GM18520 (cell line): Measurements from ENCODE around the gene FCHO2.

Experiments used
- ATAC-seq: cut with Tn5 transposase; IDR thresholded peaks from one replicate; pipeline ENCODE4 v1.9.1; 2021; ENCODE audit not compliant: unreplicated experiment

FCHO2 gene

DNA sequence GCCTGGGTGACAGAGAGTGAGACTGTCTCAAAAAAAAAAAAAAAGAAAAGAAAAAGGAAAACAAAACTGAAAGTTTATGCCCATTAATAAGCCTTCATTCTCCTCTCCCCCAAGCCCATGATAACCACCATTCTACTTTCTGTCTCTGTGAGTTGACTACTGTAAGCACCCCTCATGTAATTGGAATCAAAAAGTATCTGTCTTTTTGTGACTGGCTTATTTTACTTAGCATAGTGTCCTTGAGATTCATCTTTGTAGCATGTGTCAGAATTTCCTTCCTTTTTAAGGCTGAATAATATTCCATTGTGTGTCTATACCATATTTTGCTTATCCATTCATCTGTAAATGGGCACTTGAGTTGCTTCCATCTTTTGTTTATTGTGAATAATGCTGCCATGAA lies 150.5 kb downstream of the FCHO2 start:
- no peak for ATAC-seq

- ATAC-seq = no peak
Measured at GRCh38 chr5:73110190-73110589, 154.3 kb downstream of the FCHO2 start.

- ATAC-seq = no peak
Measured at GRCh38 chr5:73111536-73111935, 155.7 kb downstream of the FCHO2 start.

DNA sequence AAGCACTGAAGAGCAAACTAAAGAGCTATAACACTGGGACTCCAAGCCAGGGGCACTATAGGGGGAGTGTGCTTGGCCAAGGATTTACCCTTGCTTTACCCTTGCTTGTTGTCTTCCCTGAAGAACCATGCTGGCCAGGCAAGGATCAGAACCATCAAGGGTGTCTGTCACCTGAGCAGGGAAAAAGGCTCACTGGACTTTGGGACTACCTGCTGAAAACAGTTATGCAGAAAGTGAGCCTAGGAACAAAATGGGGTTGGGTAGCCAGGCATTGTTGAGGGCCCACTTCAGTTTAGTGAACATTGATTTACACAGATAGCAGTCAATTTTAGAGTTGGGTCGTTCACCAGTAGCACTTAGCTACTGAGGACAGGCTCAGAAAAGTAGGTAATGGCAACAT lies 156.5 kb downstream of the FCHO2 start:
- no peak for ATAC-seq

DNA sequence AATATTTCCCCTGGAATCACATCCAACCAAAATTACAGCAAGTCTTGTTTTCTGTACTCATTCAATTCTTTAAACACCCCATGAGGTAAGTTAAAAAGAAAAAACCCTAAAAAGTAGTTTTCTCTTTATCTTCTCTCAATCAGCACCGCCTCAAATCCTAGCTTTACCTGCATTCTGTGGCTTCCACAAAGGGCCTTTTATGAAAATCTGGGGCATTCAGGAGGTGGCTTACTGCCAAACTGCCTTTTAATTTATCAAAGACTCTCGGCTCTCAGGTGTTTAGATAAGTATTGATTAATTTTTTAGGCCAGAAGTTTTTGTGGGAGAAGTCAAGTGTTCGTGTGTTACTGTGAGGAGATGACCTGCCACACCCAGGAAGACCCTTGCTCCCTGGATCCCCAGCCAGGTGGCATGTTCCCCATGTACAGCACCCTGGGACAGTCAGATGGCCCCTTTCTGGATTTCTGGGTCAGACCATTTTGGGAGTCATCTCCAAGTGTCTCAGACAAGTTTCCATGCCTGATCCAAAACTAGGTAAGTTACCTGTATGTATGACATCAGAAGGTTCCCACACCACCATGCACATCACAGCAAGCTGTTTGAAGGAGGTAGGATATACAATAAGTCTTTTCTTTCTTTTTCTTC lies 158.3 kb downstream of the FCHO2 start:
- ATAC-seq = no peak

DNA sequence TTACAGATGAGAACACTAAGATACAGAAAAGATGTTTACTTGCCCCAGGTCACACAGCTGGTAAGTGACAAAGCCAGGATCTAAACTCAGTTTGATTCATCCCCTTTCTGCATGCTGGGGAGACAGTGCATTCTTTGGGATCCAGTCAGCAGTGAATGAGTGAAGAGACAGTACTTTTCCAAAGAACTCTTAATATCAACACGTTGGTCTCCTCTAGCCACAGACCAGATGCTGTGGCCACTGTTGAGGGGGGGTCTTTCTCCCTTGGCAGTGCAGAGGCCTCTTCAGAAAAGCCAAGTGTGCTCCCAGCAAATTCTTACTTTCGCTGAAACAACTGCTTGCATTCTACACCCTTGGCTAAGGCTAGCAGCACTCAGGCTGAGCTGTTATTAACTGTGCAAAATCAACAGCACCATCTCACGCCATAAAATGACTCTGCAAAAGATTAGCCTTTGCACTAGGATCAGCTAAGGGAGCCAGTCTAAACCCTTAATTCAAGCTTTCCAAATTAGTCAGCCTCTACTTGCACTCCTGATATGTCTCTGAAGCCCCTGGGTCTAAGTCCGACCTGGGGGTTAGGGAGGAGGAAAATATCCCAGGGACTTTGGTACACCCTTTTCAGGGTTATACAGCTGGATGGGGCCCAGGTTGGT lies 159.7 kb downstream of the FCHO2 start:
- ATAC-seq = no peak

DNA sequence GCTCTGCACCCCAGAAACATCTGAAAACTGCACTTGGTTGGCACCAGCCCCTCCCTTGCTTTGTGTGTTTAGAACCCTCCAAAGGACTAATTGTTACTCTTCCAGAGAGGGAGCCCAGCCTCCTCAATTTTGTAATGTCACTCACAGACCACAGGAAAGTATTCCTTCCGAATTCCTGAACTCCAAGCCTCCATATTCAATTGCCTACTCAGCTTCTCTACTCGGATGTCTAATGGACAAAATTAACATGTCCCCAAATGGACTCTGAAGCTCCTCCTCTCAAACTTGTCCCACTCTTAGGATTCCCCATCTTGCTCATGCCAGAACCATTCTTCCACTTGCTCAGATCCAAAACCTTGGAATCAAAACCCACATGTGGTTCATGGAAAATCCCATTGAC lies 160.7 kb downstream of the FCHO2 start:
- no peak for ATAC-seq

DNA sequence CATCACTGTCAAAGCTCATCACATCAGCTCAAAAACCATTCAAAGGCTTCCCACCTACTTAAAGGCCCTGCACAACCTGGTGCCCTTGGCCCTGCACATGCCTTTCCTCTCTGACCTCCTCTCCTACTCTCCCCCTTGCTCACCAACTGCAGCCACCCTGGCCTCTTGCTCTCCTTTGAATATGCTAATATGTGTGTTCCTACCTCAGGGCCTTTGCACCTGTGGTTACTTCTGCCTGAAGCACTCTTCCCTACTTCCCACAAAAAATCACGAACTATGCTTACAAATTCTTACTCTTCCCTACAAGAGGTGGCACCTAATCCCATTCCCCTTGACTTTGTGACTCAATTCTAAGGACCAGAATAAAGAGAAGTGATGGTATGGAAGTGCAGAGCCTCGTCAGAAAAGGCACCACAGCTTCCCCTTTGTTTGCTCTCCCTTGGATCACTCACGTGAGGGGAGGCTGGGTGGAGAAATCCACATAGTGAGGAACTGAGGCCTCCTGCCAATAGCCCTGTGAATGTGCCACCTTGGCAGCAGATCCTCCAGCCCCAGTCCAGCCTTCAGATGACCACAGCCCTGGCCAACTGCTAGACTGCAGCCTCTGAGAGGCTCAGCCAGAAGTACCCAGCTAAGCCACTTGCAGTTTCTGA lies 161.4 kb downstream of the FCHO2 start:
- ATAC-seq = no peak

DNA sequence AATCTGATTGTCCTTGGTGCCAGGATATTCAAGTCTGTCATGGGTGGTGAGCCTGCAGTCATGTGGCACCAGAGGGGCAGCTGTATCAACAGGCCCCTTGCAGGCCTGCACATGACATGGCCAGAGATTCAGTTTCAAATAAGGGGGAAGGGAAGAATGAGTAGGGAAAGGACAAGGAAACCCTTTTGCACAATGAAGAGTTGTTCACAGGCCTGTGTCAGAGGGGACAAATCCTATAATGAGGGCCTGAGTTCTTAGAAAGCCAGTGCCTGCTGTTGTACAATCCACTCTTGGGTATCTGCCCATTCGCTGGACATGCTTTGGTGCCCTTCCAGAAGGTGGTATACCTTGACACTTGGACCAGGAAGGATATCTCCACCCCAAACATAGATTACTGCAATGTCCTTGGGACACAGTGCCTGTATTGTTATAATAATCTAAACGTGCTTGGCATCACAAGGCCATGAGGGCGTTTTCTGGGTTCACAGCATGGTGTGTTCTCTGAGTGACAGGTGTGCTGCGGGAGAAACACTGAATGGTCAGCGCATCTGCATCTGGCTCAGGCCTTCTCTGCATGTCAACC lies 162.6 kb downstream of the FCHO2 start:
- no peak for ATAC-seq

GRCh38 chr5:73119451-73120157 lies 163.8 kb downstream of the FCHO2 start:
- no peak for ATAC-seq

- no peak for ATAC-seq
Measured at GRCh38 chr5:73120222-73121118, 164.6 kb downstream of the FCHO2 start, which contains the start of gene TMEM171. Gene TMEM171 (plus strand): TSS chr5:73120575. CDS start chr5:73123374, 2,799 bp downstream.

GRCh38 chr5:73121119-73121463 lies 165.2 kb downstream of the FCHO2 start:
- ATAC-seq = no peak

GRCh38 chr5:73122875-73123810 lies 167.3 kb downstream of the FCHO2 start:
- ATAC-seq = no peak

DNA sequence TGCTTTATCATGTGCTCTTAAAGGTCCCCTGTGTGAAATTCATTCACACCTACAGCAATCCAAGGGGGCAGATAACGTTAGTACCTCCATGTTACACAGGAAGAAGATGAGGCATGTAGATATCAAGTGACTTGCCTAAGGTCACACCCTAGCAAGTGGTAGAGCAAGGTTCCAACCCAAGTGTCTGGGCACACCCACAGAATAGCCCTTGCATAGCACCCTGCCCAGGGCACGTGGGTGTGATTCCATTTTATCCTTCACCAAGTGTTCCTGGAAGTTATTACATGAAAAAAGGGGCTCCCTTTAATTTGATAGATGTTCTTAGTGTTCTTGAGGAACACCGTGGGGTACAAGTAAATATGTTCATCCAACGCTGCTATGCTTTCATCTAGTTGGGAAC lies 169.4 kb downstream of the FCHO2 start:
- no peak for ATAC-seq

DNA sequence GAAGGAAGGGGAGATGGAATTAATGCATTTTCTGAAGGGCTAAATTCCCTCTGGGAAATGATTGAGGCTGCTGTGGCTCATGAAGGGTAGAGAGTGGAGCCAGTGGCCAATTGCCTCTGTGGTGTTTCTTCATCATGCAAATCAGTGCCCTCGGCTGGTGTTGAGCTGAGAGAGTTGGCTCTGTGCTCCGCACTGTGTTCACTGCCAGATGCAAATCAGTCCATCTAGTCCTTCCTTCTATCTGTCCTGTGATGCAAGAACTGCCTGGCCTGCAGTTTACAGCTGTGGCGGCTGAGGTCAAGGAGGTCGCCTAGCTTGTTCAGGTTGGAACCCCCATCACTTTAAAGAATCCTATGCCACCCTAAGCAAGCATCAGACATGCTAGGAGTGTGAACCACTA lies 170.5 kb downstream of the FCHO2 start:
- no peak for ATAC-seq

DNA sequence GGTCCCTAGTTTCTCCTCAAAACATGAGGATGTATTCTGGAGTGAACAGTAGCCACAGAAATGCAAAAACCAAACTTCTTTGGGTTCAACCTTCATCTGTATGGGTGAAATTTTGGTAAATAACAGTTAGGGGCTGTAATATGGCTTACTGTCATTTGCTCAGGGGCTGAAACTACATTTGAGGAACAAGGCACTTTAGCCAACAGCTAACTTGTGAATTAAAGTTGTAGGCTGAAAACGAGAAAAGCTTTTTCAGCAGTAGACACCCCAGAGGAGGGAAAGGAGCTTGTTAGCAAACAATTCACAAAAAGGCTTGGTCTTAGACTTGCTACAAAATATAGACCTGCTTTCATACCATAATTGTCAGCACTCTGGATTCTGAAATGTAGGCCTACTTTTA lies 171.1 kb downstream of the FCHO2 start:
- ATAC-seq = no peak

GRCh38 chr5:73129143-73129542 lies 173.3 kb downstream of the FCHO2 start:
- ATAC-seq = no peak

GRCh38 chr5:73130811-73131210 lies 175.0 kb downstream of the FCHO2 start:
- no peak for ATAC-seq

DNA sequence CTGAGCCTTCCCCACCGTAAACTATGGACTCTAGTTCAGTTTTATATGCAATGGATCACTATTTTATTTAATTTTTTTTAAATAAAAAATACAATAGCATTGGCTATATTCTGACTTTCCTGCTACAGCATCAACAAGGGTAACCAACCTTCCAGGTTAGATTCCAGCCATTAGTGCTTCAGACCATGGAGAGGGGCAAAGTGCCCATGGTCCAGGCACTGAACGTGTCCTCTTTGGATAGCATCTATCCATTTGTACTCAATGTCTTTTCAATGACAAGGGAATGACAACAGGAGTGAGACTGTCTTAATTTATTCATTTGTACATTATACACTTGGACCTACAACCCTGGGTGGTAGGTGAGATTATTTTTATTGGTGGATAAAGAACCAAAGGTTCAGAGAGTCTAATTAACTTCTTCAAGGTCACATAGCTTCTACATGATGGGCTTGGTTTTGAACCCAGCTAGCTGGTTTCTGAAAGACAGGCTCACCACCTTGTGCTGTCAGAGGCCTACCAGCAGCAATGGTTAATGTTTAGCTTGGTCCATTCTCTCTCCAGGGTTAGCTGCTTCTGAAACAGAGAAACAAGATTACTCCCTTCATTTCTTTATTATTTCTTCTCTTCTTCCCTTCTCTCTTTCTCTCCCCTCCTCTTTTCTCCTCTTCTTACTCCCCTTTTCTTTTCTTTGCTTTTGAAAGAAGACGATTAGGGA lies 176.0 kb downstream of the FCHO2 start:
- ATAC-seq = no peak
